Skeletal muscle satellite cell (primary cell): ENCODE data around the gene AKR1C1.
"Not testable (repeated sequence)": the region's sequence is repeated elsewhere in the genome, so short reads cannot be mapped to it uniquely, and the experiment has no call there.

Source experiments
- H3K27me3 ChIP-seq: 2 replicates; pipeline ENCODE4 v1.7.0; 2013; ENCODE audit warnings: low read length; ENCODE audit not compliant: control insufficient read depth, insufficient read depth
- H3K36me3 ChIP-seq: 2 replicates; pipeline ENCODE4 v1.7.0; 2013; ENCODE audit warnings: mild to moderate bottlenecking, control low read depth, low read length; ENCODE audit not compliant: insufficient read depth
- H3K4me1 ChIP-seq: 2 replicates; pipeline ENCODE4 v1.7.0; 2013; ENCODE audit warnings: low read length; ENCODE audit not compliant: control insufficient read depth, insufficient read depth
- H3K4me2 ChIP-seq: 2 replicates; pipeline ENCODE4 v1.7.0; 2013; ENCODE audit warnings: mild to moderate bottlenecking, low read length
- H3K4me3 ChIP-seq: 2 replicates; pipeline ENCODE4 v1.7.0; 2013; ENCODE audit warnings: low read length
- H3K9ac ChIP-seq: 2 replicates; pipeline ENCODE4 v1.7.0; 2013; ENCODE audit warnings: mild to moderate bottlenecking, low read depth, low read length, moderate library complexity
- H3K9me3 ChIP-seq: replicated peaks from 2 replicates; pipeline ENCODE4 v1.7.0; 2013; ENCODE audit warnings: mild to moderate bottlenecking, control low read depth, low read length

Gene AKR1C1

GRCh38 chr10:4974400-4974799, 11.2 kb downstream of the AKR1C1 start:
- H3K9me3 ChIP-seq, H3K27me3 ChIP-seq, H3K9ac ChIP-seq, H3K4me2 ChIP-seq, H3K36me3 ChIP-seq, H3K4me1 ChIP-seq, H3K4me3 ChIP-seq: not testable (repeated sequence)

GRCh38 chr10:4977025-4977424, 13.8 kb downstream of the AKR1C1 start:
- H3K4me2 ChIP-seq, result no peak overlapping the region
- H3K4me3 ChIP-seq, result no peak overlapping the region
- H3K4me1 ChIP-seq, result no peaks in the 10 kb centered on the region
- no peaks in the 10 kb centered on the region for H3K9me3 ChIP-seq
- no peak overlapping the region for H3K9ac ChIP-seq
- H3K36me3 ChIP-seq, result no peaks in the 10 kb centered on the region
- H3K27me3 ChIP-seq, result no peaks in the 10 kb centered on the region

GRCh38 chr10:4978870-4979269, 15.7 kb downstream of the AKR1C1 start:
- Histone ChIP-seq H3K4me1 (no peaks in the 10 kb centered on the region), H3K36me3 (no peaks in the 10 kb centered on the region), H3K4me3 (no peak overlapping the region), H3K27me3 (no peaks in the 10 kb centered on the region), H3K4me2 (no peak overlapping the region), H3K9me3 (no peaks in the 10 kb centered on the region), H3K9ac (no peak overlapping the region)

- H3K4me2 ChIP-seq, result no peak overlapping the region
- H3K4me1 ChIP-seq, result peaks cover 8% of the 10 kb centered on the region
- H3K4me3 ChIP-seq, result no peak overlapping the region
- H3K36me3 ChIP-seq, result no peaks in the 10 kb centered on the region
- no peaks in the 10 kb centered on the region for H3K27me3 ChIP-seq
- H3K9me3 ChIP-seq, result no peaks in the 10 kb centered on the region
- no peak overlapping the region for H3K9ac ChIP-seq
Measured at GRCh38 chr10:4980793-4981192, 17.6 kb downstream of the AKR1C1 start.

GRCh38 chr10:4981722-4982471, 18.7 kb downstream of the AKR1C1 start:
- Histone ChIP-seq H3K4me3 (no peak overlapping the region), H3K4me1 (peaks cover 8% of the 10 kb centered on the region), H3K4me2 (no peak overlapping the region), H3K27me3 (no peaks in the 10 kb centered on the region), H3K9me3 (no peaks in the 10 kb centered on the region), H3K36me3 (no peaks in the 10 kb centered on the region), H3K9ac (no peak overlapping the region)

GRCh38 chr10:4982764-4983226, 19.6 kb downstream of the AKR1C1 start:
- Histone ChIP-seq H3K4me3 (no peak overlapping the region), H3K4me1 (peaks cover 8% of the 10 kb centered on the region), H3K9ac (no peak overlapping the region), H3K4me2 (no peak overlapping the region), H3K9me3 (no peaks in the 10 kb centered on the region), H3K36me3 (no peaks in the 10 kb centered on the region), H3K27me3 (no peaks in the 10 kb centered on the region)

GRCh38 chr10:4983615-4984216, 20.5 kb downstream of the AKR1C1 start:
- no peak overlapping the region for H3K4me3 ChIP-seq
- H3K9me3 ChIP-seq, result no peaks in the 10 kb centered on the region
- H3K4me1 ChIP-seq, result peaks cover 8% of the 10 kb centered on the region
- no peaks in the 10 kb centered on the region for H3K27me3 ChIP-seq
- H3K9ac ChIP-seq, result no peak overlapping the region
- H3K4me2 ChIP-seq, result no peak overlapping the region
- H3K36me3 ChIP-seq, result no peaks in the 10 kb centered on the region

- Histone ChIP-seq H3K9ac (no peak overlapping the region), H3K27me3 (no peaks in the 10 kb centered on the region)
Measured at GRCh38 chr10:4984223-4984622, 21.0 kb downstream of the AKR1C1 start.

GRCh38 chr10:4984971-4985594, 21.9 kb downstream of the AKR1C1 start:
- Histone ChIP-seq H3K9me3 (no peaks in the 10 kb centered on the region), H3K27me3 (no peaks in the 10 kb centered on the region), H3K4me3 (no peak overlapping the region), H3K36me3 (no peaks in the 10 kb centered on the region), H3K9ac (no peak overlapping the region), H3K4me1 (peaks cover 8% of the 10 kb centered on the region), H3K4me2 (no peak overlapping the region)

More at GRCh38 chr10:4984223-4984622, 21.0 kb downstream of the AKR1C1 start:
- Histone ChIP-seq H3K4me2 (no peak overlapping the region), H3K9me3 (no peaks in the 10 kb centered on the region), H3K4me3 (no peak overlapping the region), H3K4me1 (peaks cover 8% of the 10 kb centered on the region), H3K36me3 (no peaks in the 10 kb centered on the region)

- not testable (repeated sequence) for H3K9ac ChIP-seq, H3K4me1 ChIP-seq, H3K4me2 ChIP-seq, H3K4me3 ChIP-seq, H3K9me3 ChIP-seq, H3K27me3 ChIP-seq, H3K36me3 ChIP-seq
Measured at GRCh38 chr10:4988000-4988641, 24.9 kb downstream of the AKR1C1 start.

GRCh38 chr10:4990217-4990616, 27.0 kb downstream of the AKR1C1 start:
- H3K36me3 ChIP-seq, result no peaks in the 10 kb centered on the region
- no peaks in the 10 kb centered on the region for H3K9me3 ChIP-seq
- no peaks in the 10 kb centered on the region for H3K27me3 ChIP-seq
- no peak overlapping the region for H3K9ac ChIP-seq
- H3K4me3 ChIP-seq, result no peak overlapping the region
- H3K4me2 ChIP-seq, result no peak overlapping the region
- H3K4me1 ChIP-seq, result peaks cover 2% of the 10 kb centered on the region
